ENCODE data around the gene TNIP2.

- TF ChIP-seq CTCF (tag by site-specific recombination; IDR thresholded peaks at IDR 0.05): no peak
- TF ChIP-seq ZNF18 (tag by site-specific recombination; IDR thresholded peaks at IDR 0.05): no peak
- TF ChIP-seq HOXD13 (CRISPR knock-in tag; IDR thresholded peaks at IDR 0.05; ENCODE audit: borderline replicate concordance): no peak
- TF ChIP-seq ZNF121 (tag by site-specific recombination; IDR thresholded peaks at IDR 0.05): no peak
- no peak for TF ChIP-seq TSHZ1 (tag by site-specific recombination; IDR thresholded peaks at IDR 0.05; ENCODE audit: borderline replicate concordance)
- no peak for TF ChIP-seq ZBTB11 (tag by site-specific recombination; conservative IDR thresholded peaks at IDR 0.05; ENCODE audit: low read depth)
Observed at GRCh38 chr4:2714918-2715317, 41.2 kb downstream of the TNIP2 start.
